Testis (tissue), 3 donors: ENCODE results near the gene ARHGAP22. TPM values are rescaled to one million over a fixed set of nuclear protein-coding genes. Genes with fewer than 3 reads are reported as not detected.

Experiments
- DNase-seq: peaks from one replicate; pipeline ENCODE4 v3.0.0-alpha.2; 2019
- H3K27ac ChIP-seq, 2 donors: fragments of 200-600 bp; sonication (generic); one replicate each; pipeline ENCODE4 v1.5.1; 2019
- H3K27me3 ChIP-seq: fragments of 200-600 bp; sonication (generic); one replicate; pipeline ENCODE4 v1.5.1; 2019
- H3K36me3 ChIP-seq: fragments of 200-600 bp; sonication (generic); one replicate; pipeline ENCODE4 v1.5.1; 2017; ENCODE audit warnings: low read depth; ENCODE audit errors: missing control alignments
- H3K4me1 ChIP-seq: fragments of 200-600 bp; sonication (generic); one replicate; pipeline ENCODE4 v1.5.1; 2019
- H3K4me3 ChIP-seq, 2 donors: fragments of 200-600 bp; sonication (generic); one replicate each; pipeline ENCODE4 v1.5.1; 2017 to 2019
- H3K9me3 ChIP-seq: fragments of 200-600 bp; sonication (generic); one replicate; pipeline ENCODE4 v1.5.1; 2017
- CTCF ChIP-seq, 3 experiments: fragments of 450-650 bp in 2 of 3; fragments of 200-600 bp in 1 of 3; sonication (generic) in 1 of 3; IDR thresholded peaks; one replicate each; pipeline ENCODE4 v1.5.1; 2016 to 2019; ENCODE audit warnings: antibody characterized with exemption in 3 of 3, mild to moderate bottlenecking in 2 of 3, moderate library complexity in 1 of 3
- POLR2A ChIP-seq: fragments of 450-650 bp; IDR thresholded peaks from one replicate; pipeline ENCODE4 v1.6.1; 2017; ENCODE audit warnings: antibody characterized with exemption, mild to moderate bottlenecking, moderate library complexity
- WGBS, 2 donors: methylation state at CpG; one replicate each; pipeline ENCODE4 v1.1.5; 2018; 5-methylcytosine and 5-hydroxymethylcytosine counted together
- intact Hi-C: fragments of 100-400 bp; cut with DNase I; formaldehyde crosslinking; loops from one replicate; pipeline ENCODE4 v1.15.1; 2023; ENCODE audit warnings: low total_unique reads
- polyA plus RNA-seq: library from polyadenylated mRNA; stranded (reverse); fragments of 350-450 nt; fragmentation: Illumina TruSeq; extraction: RNeasy Lipid Tissue Mini Kit (QIAGEN cat#74804); gene quantifications from one replicate; pipeline ENCODE4 v1.2.3, GENCODE V29; 2014; ENCODE audit warnings: low read depth, low replicate concordance; ENCODE audit not compliant: insufficient read depth
- total RNA-seq, 2 donors: library from RNA; depleted of rRNA; stranded (reverse); fragments of >200 nt; gene quantifications; one replicate each; pipeline ENCODE4 v1.2.3, GENCODE V29; 2016

Gene ARHGAP22
- total and polyA plus RNA-seq, 3 donors from 2014 or later, result 6.2 to 11.9 (median 8.8) TPM

- Histone ChIP-seq H3K9me3 (no peaks in the 10 kb centered on the region), H3K27ac (no peak overlapping the region), H3K4me1 (no peaks in the 10 kb centered on the region), H3K27me3 (no peaks in the 10 kb centered on the region), H3K4me3 (no peak overlapping the region), H3K36me3 (no peaks in the 10 kb centered on the region)
- TF ChIP-seq POLR2A (no peak), CTCF (IDR thresholded peaks at IDR 0.05) (no peak)
- no peak for DNase-seq
- WGBS, 2 donors, result 77 to 80% methylated on average over 6 of the region's 6 CpGs
- intact Hi-C loops, result no loop called here
These were observed 5.7 kb downstream of the ARHGAP22 start for GRCh38 chr10:48598936-48599829.

- no peak for DNase-seq
- no peak overlapping the region for H3K27ac ChIP-seq
- no peak overlapping the region for H3K4me3 ChIP-seq
- no peaks in the 10 kb centered on the region for H3K4me1 ChIP-seq
- no peaks in the 10 kb centered on the region for H3K27me3 ChIP-seq
- no peaks in the 10 kb centered on the region for H3K36me3 ChIP-seq
- TF ChIP-seq CTCF (IDR thresholded peaks at IDR 0.05) (no peak), POLR2A (no peak)
- intact Hi-C loops, result no loop called here
- no peaks in the 10 kb centered on the region for H3K9me3 ChIP-seq
- 77 to 82% methylated on average over 5 to 7 of the region's 7 CpGs for WGBS, 2 donors
These were observed 6.5 kb downstream of the ARHGAP22 start for GRCh38 chr10:48598243-48598935.

DNA sequence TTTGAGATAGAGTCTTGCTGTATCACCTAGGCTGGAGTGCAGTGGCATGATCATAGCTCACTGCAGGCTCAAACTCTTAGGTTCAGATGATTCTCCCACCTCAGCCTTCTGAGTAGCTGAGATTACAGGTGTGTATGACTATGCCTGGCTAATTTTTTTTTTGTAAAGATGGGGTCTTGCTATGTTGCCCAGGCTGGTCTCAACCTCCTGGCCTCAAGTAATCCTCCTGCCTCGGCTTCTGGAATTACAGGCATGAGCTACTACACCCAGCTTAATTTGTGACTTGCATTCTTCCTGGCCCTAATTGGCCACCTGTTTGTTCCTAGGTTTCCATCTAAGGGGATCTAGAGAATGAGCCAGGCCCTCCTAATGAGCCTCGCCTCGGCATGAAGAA, 9.3 kb downstream of the ARHGAP22 start:
- TF ChIP-seq POLR2A (no peak), CTCF (IDR thresholded peaks at IDR 0.05) (no peak)
- Histone ChIP-seq H3K4me3 (no peak overlapping the region), H3K27me3 (no peaks in the 10 kb centered on the region), H3K27ac (no peak overlapping the region), H3K36me3 (no peaks in the 10 kb centered on the region), H3K9me3 (no peaks in the 10 kb centered on the region), H3K4me1 (no peaks in the 10 kb centered on the region)
- no peak for DNase-seq
- intact Hi-C loops, result no loop called here
- 95 to 98% methylated on average over 3 of the region's 3 CpGs for WGBS, 2 donors

- no peaks in the 10 kb centered on the region for H3K9me3 ChIP-seq
- no peaks in the 10 kb centered on the region for H3K36me3 ChIP-seq
- no peaks in the 10 kb centered on the region for H3K27me3 ChIP-seq
- WGBS, 2 donors, result 88 to 89% methylated on average over 7 of the region's 7 CpGs
- H3K4me1 ChIP-seq, result no peaks in the 10 kb centered on the region
- no peak overlapping the region for H3K4me3 ChIP-seq
- TF ChIP-seq CTCF (IDR thresholded peaks at IDR 0.05) (no peak), POLR2A (no peak)
- DNase-seq, result no peak
- H3K27ac ChIP-seq, result no peak overlapping the region
- intact Hi-C loops, result no loop called here
These were observed 9.9 kb downstream of the ARHGAP22 start for GRCh38 chr10:48594803-48595538.
